VCaP (cell line): Measurements from ENCODE around the gene SETD6.

Experiments used
- H3K27ac ChIP-seq: fragments of 450-650 bp; 2 replicates; pipeline ENCODE4 v1.5.1; 2017
- CTCF ChIP-seq: fragments of 450-650 bp; conservative IDR thresholded peaks from 2 replicates; pipeline ENCODE4 v1.5.1; 2017; ENCODE audit warnings: mild to moderate bottlenecking, moderate library complexity

The SETD6 gene

GRCh38 chr16:58500430-58501241 lies 14.7 kb upstream of the SETD6 start:
- peak overlapping the region; percentile 42; the same call in 1 of the 2 replicates for H3K27ac ChIP-seq
- TF ChIP-seq CTCF, result no peak

- no peak for TF ChIP-seq CTCF
- peak overlapping the region; percentile 42; the same call in 1 of the 2 replicates for H3K27ac ChIP-seq
Measured at GRCh38 chr16:58501242-58502131, 13.8 kb upstream of the SETD6 start.

- no peak overlapping the region for H3K27ac ChIP-seq
- no peak for TF ChIP-seq CTCF
Measured at GRCh38 chr16:58502217-58502921, 12.9 kb upstream of the SETD6 start.

- H3K27ac ChIP-seq, result no peak overlapping the region
Measured at GRCh38 chr16:58503166-58503862, 12.0 kb upstream of the SETD6 start.

GRCh38 chr16:58503863-58504688 lies 11.2 kb upstream of the SETD6 start:
- H3K27ac ChIP-seq, result no peak overlapping the region
- TF ChIP-seq CTCF, result no peak

More at GRCh38 chr16:58503166-58503862, 12.0 kb upstream of the SETD6 start:
- TF ChIP-seq CTCF, result no peak

- H3K27ac ChIP-seq, result no peak overlapping the region
- no peak for TF ChIP-seq CTCF
Measured at GRCh38 chr16:58506241-58507194, 8.8 kb upstream of the SETD6 start.
